H1 (cell line): ENCODE data around the gene CEL. TPM values are rescaled to one million over a fixed set of nuclear protein-coding genes. Genes with fewer than 3 reads are reported as not detected.

Experiments used
- KDM5A ChIP-seq: fragments of 200-600 bp; IDR thresholded peaks from 2 replicates; pipeline ENCODE4 v1.7.1; 2012; ENCODE audit warnings: mild to moderate bottlenecking, low read length, inconsistent platforms, mixed read lengths
- RNF2 ChIP-seq: fragments of 200-900, 300-1000 bp; sonication (generic); IDR thresholded peaks from 2 replicates; pipeline ENCODE4 v1.7.1; 2016; ENCODE audit warnings: borderline replicate concordance, low read depth, mild to moderate bottlenecking, antibody characterized with exemption, low read length; ENCODE audit not compliant: poor library complexity, severe bottlenecking; ENCODE audit errors: missing control alignments
- polyA plus RNA-seq, 7 experiments: library from polyadenylated mRNA; depleted of rRNA in 3 of 7; stranded (reverse) in 5 of 7; unstranded in 2 of 7; fragments of >200 nt in 5 of 7; fragments of 200-250 nt in 2 of 7; gene quantifications; 1 replicate in 5 of 7; 2 replicates in 1 of 7; 4 replicates in 1 of 7; pipeline versions ENCODE4 v1.2.1 to v1.2.3, GENCODE V29; 2011 to 2013; ENCODE audit warnings: missing spikeins in 2 of 7, mixed read lengths in 2 of 7
- total RNA-seq: library from RNA; stranded (reverse); fragmentation: NEBNext Ultra II Directional; extraction: Animal tissue kit (Norgen Biotek cat#: 25700); gene quantifications from 2 replicates; pipeline ENCODE4 v1.2.1, GENCODE V29; 2021

The CEL gene
- total and polyA plus RNA-seq, 2 of the 8 experiments (the other 6 are each of a cell fraction or from before 2014, with no cell fraction given), result 1.8 to 3.4 TPM

- TF ChIP-seq RNF2, result no peak
- TF ChIP-seq KDM5A, result no peak
Observed at GRCh38 chr9:133028221-133028620, 33.6 kb upstream of the CEL start (continued).
